HepG2 (cell line): ENCODE results near the gene SERPINA9. TPM values are rescaled to one million over a fixed set of nuclear protein-coding genes. Genes with fewer than 3 reads are reported as not detected.

Experiments used
- ARNTL ChIP-seq: sonication (generic); formaldehyde crosslinking; IDR thresholded peaks from 2 replicates; pipeline ENCODE4 v1.4.0; 2020; ENCODE audit warnings: mild to moderate bottlenecking, missing genetic modification reagents
- ATF1 ChIP-seq: IDR thresholded peaks from 2 replicates; pipeline ENCODE4 v1.6.1; 2016; ENCODE audit warnings: mild to moderate bottlenecking, control low read depth
- DNMT1 ChIP-seq: sonication (generic); formaldehyde crosslinking; IDR thresholded peaks from 2 replicates; pipeline ENCODE4 v1.5.1; 2020; ENCODE audit warnings: mild to moderate bottlenecking, missing genetic modification reagents
- DPF2 ChIP-seq: sonication (generic); formaldehyde crosslinking; IDR thresholded peaks from 2 replicates; pipeline ENCODE4 v1.4.0; 2020; ENCODE audit warnings: mild to moderate bottlenecking, low read depth, missing genetic modification reagents, borderline replicate concordance
- EED ChIP-seq: sonication (generic); formaldehyde crosslinking; IDR thresholded peaks from 2 replicates; pipeline ENCODE4 v1.5.0; 2020; ENCODE audit warnings: mild to moderate bottlenecking, missing genetic modification reagents
- FOXM1 ChIP-seq: sonication (generic); formaldehyde crosslinking; IDR thresholded peaks from 2 replicates; pipeline ENCODE4 v1.5.0; 2020; ENCODE audit warnings: missing genetic modification reagents
- GLI4 ChIP-seq: sonication (generic); formaldehyde crosslinking; IDR thresholded peaks from 2 replicates; pipeline ENCODE4 v1.5.1; 2020; ENCODE audit warnings: missing genetic modification reagents, mild to moderate bottlenecking, moderate library complexity, borderline replicate concordance
- HOXD1 ChIP-seq: sonication (generic); formaldehyde crosslinking; IDR thresholded peaks from 2 replicates; pipeline ENCODE4 v1.5.0; 2020; ENCODE audit warnings: missing genetic modification reagents
- IRF1 ChIP-seq: sonication (generic); formaldehyde crosslinking; IDR thresholded peaks from 2 replicates; pipeline ENCODE4 v1.4.0; 2020; ENCODE audit warnings: low read depth, mild to moderate bottlenecking, missing genetic modification reagents
- MEIS1 ChIP-seq: sonication (generic); formaldehyde crosslinking; IDR thresholded peaks from 2 replicates; pipeline ENCODE4 v1.9.0; 2021; ENCODE audit warnings: mild to moderate bottlenecking, missing genetic modification reagents, moderate library complexity, borderline replicate concordance
- RBM22 ChIP-seq: fragments of 200-400 bp; formaldehyde crosslinking; optimal IDR thresholded peaks from 2 replicates; pipeline ENCODE3; 2017; ENCODE audit warnings: mild to moderate bottlenecking, low read length, moderate library complexity
- RFXANK ChIP-seq: IDR thresholded peaks from 2 replicates; pipeline ENCODE4 v1.6.1; 2016
- TBL1XR1 ChIP-seq: fragments of 150-350 bp; IDR thresholded peaks from 2 replicates; pipeline ENCODE4 v1.6.1; 2014; ENCODE audit warnings: borderline replicate concordance, low read length; ENCODE audit not compliant: partially characterized antibody
- TCF12 ChIP-seq, 2 experiments: fragments of 450-650 bp in 1 of 2; sonication (generic) in 1 of 2; formaldehyde crosslinking in 1 of 2; IDR thresholded peaks; 2 replicates each; pipeline versions ENCODE4 v1.6.1 to v1.8.0; 2017 to 2022; ENCODE audit warnings: antibody characterized with exemption in 1 of 2, mild to moderate bottlenecking in 1 of 2, missing genetic modification reagents in 1 of 2, moderate library complexity in 1 of 2
- ZNF17 ChIP-seq: sonication (generic); formaldehyde crosslinking; IDR thresholded peaks from 2 replicates; pipeline ENCODE4 v1.5.0; 2020; ENCODE audit warnings: mild to moderate bottlenecking, missing genetic modification reagents
- ZNF33B ChIP-seq: sonication (generic); formaldehyde crosslinking; IDR thresholded peaks from 2 replicates; pipeline ENCODE4 v1.5.1; 2020; ENCODE audit warnings: mild to moderate bottlenecking, missing genetic modification reagents
- ZNF709 ChIP-seq: sonication (generic); formaldehyde crosslinking; IDR thresholded peaks from 2 replicates; pipeline ENCODE4 v1.5.0; 2020; ENCODE audit warnings: mild to moderate bottlenecking, missing genetic modification reagents
- ZNF724P ChIP-seq: sonication (generic); formaldehyde crosslinking; IDR thresholded peaks from 2 replicates; pipeline ENCODE4 v1.8.0; 2022; ENCODE audit warnings: missing genetic modification reagents, borderline replicate concordance
- ZSCAN29 ChIP-seq: sonication (generic); formaldehyde crosslinking; conservative IDR thresholded peaks from 2 replicates; pipeline ENCODE4 v1.4.0; 2020; ENCODE audit warnings: mild to moderate bottlenecking, missing genetic modification reagents
- ZSCAN9 ChIP-seq: IDR thresholded peaks from 2 replicates; pipeline ENCODE4 v1.6.1; 2016; ENCODE audit warnings: borderline replicate concordance
- polyA plus RNA-seq, 8 experiments: library from polyadenylated mRNA; depleted of rRNA in 3 of 8; stranded (reverse) in 7 of 8; unstranded in 1 of 8; fragments of >200 nt; fragmentation: Illumina TruSeq in 4 of 8; extraction: Trizol in 4 of 8; gene quantifications; 2 replicates each; pipeline versions ENCODE4 v1.2.1 to v1.2.3, GENCODE V29; 2011 to 2016; ENCODE audit warnings: low read depth in 4 of 8, missing spikeins in 1 of 8, mixed read lengths in 1 of 8; ENCODE audit not compliant: insufficient read depth in 1 of 8
- total RNA-seq, 5 experiments: library from RNA; depleted of rRNA; stranded (reverse); fragments of >200 nt; fragmentation: Illumina TruSeq; extraction: Trizol; gene quantifications; 2 replicates each; pipeline ENCODE4 v1.2.3, GENCODE V29; 2016; ENCODE audit warnings: low read depth in 1 of 5
- TF ChIP-seq, protein P1 (sequence below): sonication (generic); formaldehyde crosslinking; IDR thresholded peaks from 2 replicates; pipeline ENCODE4 v1.5.0; 2020; ENCODE audit warnings: missing genetic modification reagents, mild to moderate bottlenecking, borderline replicate concordance
- TF ChIP-seq, protein P2 (sequence below): sonication (generic); formaldehyde crosslinking; IDR thresholded peaks from 2 replicates; pipeline ENCODE4 v1.4.0; 2020; ENCODE audit warnings: mild to moderate bottlenecking, missing genetic modification reagents
- TF ChIP-seq, protein P3 (sequence below), 2 experiments: sonication (generic) in 1 of 2; formaldehyde crosslinking in 1 of 2; IDR thresholded peaks; 2 replicates each; pipeline versions ENCODE4 v1.4.0 to v1.6.1; 2018 to 2020; ENCODE audit warnings: missing genetic modification reagents in 2 of 2, borderline replicate concordance in 1 of 2, low read depth in 1 of 2, mild to moderate bottlenecking in 1 of 2, missing biosample characterization in 1 of 2

Gene SERPINA9
- total and polyA plus RNA-seq, 2 of the 13 experiments (the other 11 are each of a cell fraction or from before 2014, with no cell fraction given), result 0.21 TPM; not detected in 1

DNA sequence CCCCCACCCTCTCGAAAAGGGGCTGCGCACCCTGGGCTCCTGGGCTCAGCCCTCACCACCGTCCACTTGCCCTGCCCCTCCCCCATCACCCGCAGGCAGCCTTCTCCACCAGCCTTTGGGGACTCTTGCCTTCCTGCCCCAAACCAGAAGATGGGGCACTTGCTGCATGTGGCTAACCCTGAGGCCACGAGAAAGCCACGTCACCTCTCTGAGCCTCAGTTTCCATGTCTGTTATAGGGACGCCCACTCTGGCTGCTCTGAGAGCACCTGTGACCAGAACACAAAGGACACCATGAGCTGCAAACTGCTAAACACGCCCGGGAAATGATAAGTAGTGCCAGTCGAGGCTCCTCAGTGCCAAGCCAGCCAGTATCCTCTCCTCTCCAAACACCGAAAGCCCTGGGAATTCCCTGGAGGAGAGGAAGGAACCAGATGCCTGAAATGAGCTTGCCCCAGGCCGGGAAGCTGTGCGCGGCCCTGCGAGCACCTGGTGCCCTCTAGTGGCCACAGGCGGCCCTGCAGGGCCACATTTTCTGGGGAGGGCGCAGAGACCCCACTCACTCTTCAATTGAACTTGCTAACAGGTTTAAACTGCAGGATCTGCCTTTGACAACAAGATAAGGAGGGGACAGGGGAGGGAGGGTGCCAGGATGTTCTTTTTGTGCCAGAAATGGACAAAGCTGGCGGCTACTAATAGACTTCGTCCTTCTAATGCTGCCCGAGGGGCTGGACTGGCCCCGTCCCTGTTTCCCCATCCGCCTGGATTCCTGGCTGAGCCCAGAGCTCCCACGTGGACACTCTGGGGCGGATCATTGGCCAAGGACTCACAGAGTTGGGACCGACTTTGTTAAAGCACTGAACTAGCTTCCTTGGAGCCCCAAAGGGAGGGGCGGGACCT is 10.2 kb upstream of the SERPINA9 start (continued):
- TF ChIP-seq, protein P1, sequence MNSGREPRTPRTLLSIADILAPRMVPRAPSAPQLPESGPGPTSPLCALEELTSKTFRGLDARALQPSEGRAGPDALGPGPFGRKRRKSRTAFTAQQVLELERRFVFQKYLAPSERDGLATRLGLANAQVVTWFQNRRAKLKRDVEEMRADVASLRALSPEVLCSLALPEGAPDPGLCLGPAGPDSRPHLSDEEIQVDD (CRISPR knock-in tag), result no peak; the same call in 1 of the 2 replicates
- peak; percentile 23 for TF ChIP-seq RBM22
- TF ChIP-seq, protein P2, sequence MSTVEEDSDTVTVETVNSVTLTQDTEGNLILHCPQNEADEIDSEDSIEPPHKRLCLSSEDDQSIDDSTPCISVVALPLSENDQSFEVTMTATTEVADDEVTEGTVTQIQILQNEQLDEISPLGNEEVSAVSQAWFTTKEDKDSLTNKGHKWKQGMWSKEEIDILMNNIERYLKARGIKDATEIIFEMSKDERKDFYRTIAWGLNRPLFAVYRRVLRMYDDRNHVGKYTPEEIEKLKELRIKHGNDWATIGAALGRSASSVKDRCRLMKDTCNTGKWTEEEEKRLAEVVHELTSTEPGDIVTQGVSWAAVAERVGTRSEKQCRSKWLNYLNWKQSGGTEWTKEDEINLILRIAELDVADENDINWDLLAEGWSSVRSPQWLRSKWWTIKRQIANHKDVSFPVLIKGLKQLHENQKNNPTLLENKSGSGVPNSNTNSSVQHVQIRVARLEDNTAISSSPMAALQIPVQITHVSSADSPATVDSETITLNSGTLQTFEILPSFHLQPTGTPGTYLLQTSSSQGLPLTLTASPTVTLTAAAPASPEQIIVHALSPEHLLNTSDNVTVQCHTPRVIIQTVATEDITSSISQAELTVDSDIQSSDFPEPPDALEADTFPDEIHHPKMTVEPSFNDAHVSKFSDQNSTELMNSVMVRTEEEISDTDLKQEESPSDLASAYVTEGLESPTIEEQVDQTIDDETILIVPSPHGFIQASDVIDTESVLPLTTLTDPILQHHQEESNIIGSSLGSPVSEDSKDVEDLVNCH (CRISPR knock-in tag), result no peak
- TF ChIP-seq ZNF724P (CRISPR knock-in tag), result no peak
- TF ChIP-seq GLI4, result no peak
- TF ChIP-seq, protein P3, sequence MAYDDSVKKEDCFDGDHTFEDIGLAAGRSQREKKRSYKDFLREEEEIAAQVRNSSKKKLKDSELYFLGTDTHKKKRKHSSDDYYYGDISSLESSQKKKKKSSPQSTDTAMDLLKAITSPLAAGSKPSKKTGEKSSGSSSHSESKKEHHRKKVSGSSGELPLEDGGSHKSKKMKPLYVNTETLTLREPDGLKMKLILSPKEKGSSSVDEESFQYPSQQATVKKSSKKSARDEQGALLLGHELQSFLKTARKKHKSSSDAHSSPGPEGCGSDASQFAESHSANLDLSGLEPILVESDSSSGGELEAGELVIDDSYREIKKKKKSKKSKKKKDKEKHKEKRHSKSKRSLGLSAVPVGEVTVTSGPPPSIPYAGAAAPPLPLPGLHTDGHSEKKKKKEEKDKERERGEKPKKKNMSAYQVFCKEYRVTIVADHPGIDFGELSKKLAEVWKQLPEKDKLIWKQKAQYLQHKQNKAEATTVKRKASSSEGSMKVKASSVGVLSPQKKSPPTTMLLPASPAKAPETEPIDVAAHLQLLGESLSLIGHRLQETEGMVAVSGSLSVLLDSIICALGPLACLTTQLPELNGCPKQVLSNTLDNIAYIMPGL (CRISPR knock-in tag; IDR thresholded peaks at IDR 0.05; ENCODE audit: borderline replicate concordance in 1 of 2, low read depth in 1 of 2), result no peak
- no peak for TF ChIP-seq TBL1XR1
- no peak for TF ChIP-seq TCF12 (IDR thresholded peaks at IDR 0.05)
- no peak for TF ChIP-seq TCF12 (CRISPR knock-in tag; IDR thresholded peaks at IDR 0.05)
- TF ChIP-seq ARNTL (CRISPR knock-in tag), result no peak
- no peak for TF ChIP-seq HOXD1 (CRISPR knock-in tag)
- TF ChIP-seq ZNF17, result no peak
- TF ChIP-seq FOXM1 (CRISPR knock-in tag), result no peak
- TF ChIP-seq ZNF33B (CRISPR knock-in tag), result no peak
- no peak for TF ChIP-seq ATF1 (CRISPR knock-in tag)
- TF ChIP-seq DNMT1 (CRISPR knock-in tag), result 0 out of 2 replicates have a peak, but pooled peaks have one; percentile 36
- no peak for TF ChIP-seq RFXANK (CRISPR knock-in tag)
- no peak for TF ChIP-seq DPF2 (CRISPR knock-in tag)
- no peak for TF ChIP-seq ZNF709 (CRISPR knock-in tag)
- no peak for TF ChIP-seq MEIS1 (CRISPR knock-in tag)
- TF ChIP-seq EED, result no peak
- TF ChIP-seq ZSCAN29, result no peak
- TF ChIP-seq IRF1, result no peak
- no peak for TF ChIP-seq ZSCAN9 (CRISPR knock-in tag)
